Activated T-cell treated with anti-CD3 and anti-CD28 coated beads, Interleukin-2, amount 50 U/mL, for 1 hour (primary cell): ENCODE results near the gene TRAF3IP3.
"Not testable (repeated sequence)": the region's sequence is repeated elsewhere in the genome, so short reads cannot be mapped to it uniquely, and the experiment has no call there.

Source experiments
- DNase-seq: peaks from one replicate; pipeline ENCODE4 v3.0.0-alpha.2; 2020

The TRAF3IP3 gene

GRCh38 chr1:209769971-209770370, 14.1 kb downstream of the TRAF3IP3 start:
- no peak for DNase-seq

- DNase-seq, result no peak
These were observed 15.0 kb downstream of the TRAF3IP3 start for GRCh38 chr1:209770636-209771415.

- no peak for DNase-seq
These were observed 16.3 kb downstream of the TRAF3IP3 start for GRCh38 chr1:209772126-209772525.

- no peak for DNase-seq
These were observed 18.7 kb downstream of the TRAF3IP3 start for GRCh38 chr1:209774592-209774991.

GRCh38 chr1:209775678-209776077, 19.8 kb downstream of the TRAF3IP3 start:
- DNase-seq, result no peak

GRCh38 chr1:209777587-209777986, 21.7 kb downstream of the TRAF3IP3 start:
- no peak for DNase-seq

GRCh38 chr1:209778102-209778501, 22.2 kb downstream of the TRAF3IP3 start:
- DNase-seq, result no peak

GRCh38 chr1:209780268-209780667, 24.4 kb downstream of the TRAF3IP3 start:
- DNase-seq, result no peak

GRCh38 chr1:209783386-209783785, 27.5 kb downstream of the TRAF3IP3 start:
- no peak for DNase-seq

- DNase-seq, result peak; percentile 100
These were observed 28.7 kb downstream of the TRAF3IP3 start, which contains the start of gene C1orf74 for GRCh38 chr1:209784265-209785169. Gene C1orf74, minus strand, starts transcription at chr1:209784559. Its CDS starts 925 bp downstream, at chr1:209783634.

- no peak for DNase-seq
These were observed 29.7 kb downstream of the TRAF3IP3 start for GRCh38 chr1:209785592-209785991.

GRCh38 chr1:209786146-209786545, 30.3 kb downstream of the TRAF3IP3 start:
- DNase-seq, result no peak

GRCh38 chr1:209787551-209787950, 31.7 kb downstream of the TRAF3IP3 start:
- DNase-seq, result no peak

- DNase-seq, result no peak
These were observed 33.4 kb downstream of the TRAF3IP3 start for GRCh38 chr1:209789245-209789644.

- no peak for DNase-seq
These were observed 34.7 kb downstream of the TRAF3IP3 start for GRCh38 chr1:209790286-209791193.

- no peak for DNase-seq
These were observed 36.1 kb downstream of the TRAF3IP3 start for GRCh38 chr1:209791920-209792319.

GRCh38 chr1:209793711-209794110, 37.9 kb downstream of the TRAF3IP3 start:
- DNase-seq, result not testable (repeated sequence)

GRCh38 chr1:209797978-209798639, 42.3 kb downstream of the TRAF3IP3 start:
- no peak for DNase-seq

GRCh38 chr1:209800984-209801834, 45.4 kb downstream of the TRAF3IP3 start:
- DNase-seq, result no peak

GRCh38 chr1:209802117-209802779, 46.4 kb downstream of the TRAF3IP3 start:
- DNase-seq, result no peak

GRCh38 chr1:209802780-209803152, 46.9 kb downstream of the TRAF3IP3 start:
- DNase-seq, result no peak
